CD14-positive monocyte (primary cell): ENCODE measurements around the gene EIF4E1B. TPM values are rescaled to one million over a fixed set of nuclear protein-coding genes. Genes with fewer than 3 reads are reported as not detected.

Source experiments
- DNase-seq, 3 donors: peaks; one replicate each; pipeline ENCODE4 v3.0.0-alpha.2; 2011 to 2022
- H2AFZ ChIP-seq: 2 replicates; pipeline ENCODE4 v1.6.0; 2012; ENCODE audit warnings: mild to moderate bottlenecking, low read depth, low read length, inconsistent platforms; ENCODE audit not compliant: insufficient read depth, poor library complexity, severe bottlenecking
- H3K27ac ChIP-seq, 2 donors: 1 replicate in 1 of 2; 2 replicates in 1 of 2; pipeline ENCODE4 v1.5.1; 2012 to 2013; ENCODE audit warnings: low read length in 2 of 2, control low read depth in 1 of 2, inconsistent platforms in 1 of 2, low read depth in 1 of 2, mild to moderate bottlenecking in 1 of 2
- H3K27me3 ChIP-seq, 2 donors: one replicate each; pipeline versions ENCODE4 v1.6.0 to v1.6.1; 2011 to 2013; ENCODE audit warnings: low read length in 2 of 2; ENCODE audit not compliant: control insufficient read depth in 2 of 2, insufficient read depth in 2 of 2
- H3K36me3 ChIP-seq, 2 donors: replicated peaks in 1 of 2; 1 replicate in 1 of 2; 2 replicates in 1 of 2; pipeline versions ENCODE4 v1.5.1 to v1.6.1; 2012 to 2013; ENCODE audit warnings: low read length in 2 of 2, control low read depth in 1 of 2, inconsistent platforms in 1 of 2, mild to moderate bottlenecking in 1 of 2; ENCODE audit not compliant: insufficient read depth in 2 of 2, control insufficient read depth in 1 of 2
- H3K4me1 ChIP-seq, 2 donors: 1 replicate in 1 of 2; 2 replicates in 1 of 2; pipeline versions ENCODE4 v1.5.1 to v1.6.1; 2012 to 2013; ENCODE audit warnings: low read length in 2 of 2, control low read depth in 1 of 2, inconsistent platforms in 1 of 2, mild to moderate bottlenecking in 1 of 2, moderate library complexity in 1 of 2; ENCODE audit not compliant: insufficient read depth in 2 of 2, control insufficient read depth in 1 of 2
- H3K4me2 ChIP-seq: replicated peaks from 2 replicates; pipeline ENCODE3; 2012; ENCODE audit warnings: low read length, moderate library complexity, mild to moderate bottlenecking; ENCODE audit not compliant: poor library complexity, severe bottlenecking; ENCODE audit errors: extremely low read depth
- H3K4me3 ChIP-seq, 3 experiments: fragments of 200-600 bp in 1 of 3; sonication (generic) in 1 of 3; replicated peaks in 1 of 3; 1 replicate in 2 of 3; 2 replicates in 1 of 3; pipeline ENCODE4 v1.5.1; 2011 to 2013; ENCODE audit warnings: low read length in 3 of 3, mild to moderate bottlenecking in 3 of 3, control low read depth in 2 of 3, low read depth in 2 of 3, inconsistent platforms in 1 of 3, moderate library complexity in 1 of 3
- H3K79me2 ChIP-seq: 2 replicates; pipeline ENCODE4 v1.6.0; 2012; ENCODE audit warnings: mild to moderate bottlenecking, control low read depth, inconsistent platforms, low read length, moderate library complexity; ENCODE audit not compliant: insufficient read depth
- H3K9ac ChIP-seq: 2 replicates; pipeline ENCODE4 v1.6.0; 2017; ENCODE audit warnings: low read length, mild to moderate bottlenecking; ENCODE audit not compliant: insufficient read depth, poor library complexity, severe bottlenecking
- H3K9me3 ChIP-seq, 2 donors: replicated peaks in 1 of 2; 1 replicate in 1 of 2; 2 replicates in 1 of 2; pipeline versions ENCODE4 v1.5.1 to v1.6.1; 2012 to 2013; ENCODE audit warnings: low read length in 2 of 2, control low read depth in 1 of 2; ENCODE audit not compliant: control insufficient read depth in 1 of 2, insufficient read depth in 1 of 2
- H4K20me1 ChIP-seq: 2 replicates; pipeline ENCODE4 v1.6.0; 2012; ENCODE audit warnings: mild to moderate bottlenecking, low read length, control low read depth, moderate library complexity; ENCODE audit not compliant: insufficient read depth
- H3K27ac Mint-ChIP-seq, 7 donors: one replicate each; pipeline ENCODE4 v1.8.0; 2020; ENCODE audit warnings: mild to moderate bottlenecking in 7 of 7, mixed read lengths in 7 of 7, moderate library complexity in 6 of 7, inconsistent platforms in 2 of 7
- H3K27me3 Mint-ChIP-seq, 3 donors: one replicate each; pipeline ENCODE4 v1.8.0; 2021 to 2022; ENCODE audit warnings: low read depth in 3 of 3, mild to moderate bottlenecking in 3 of 3, mixed read lengths in 3 of 3, moderate library complexity in 3 of 3, inconsistent platforms in 1 of 3
- H3K36me3 Mint-ChIP-seq, 2 donors: one replicate each; pipeline ENCODE4 v1.8.0; 2020; ENCODE audit warnings: mixed read lengths in 2 of 2, inconsistent platforms in 1 of 2, mild to moderate bottlenecking in 1 of 2
- H3K4me1 Mint-ChIP-seq: one replicate; pipeline ENCODE4 v1.8.0; 2020; ENCODE audit warnings: mild to moderate bottlenecking, mixed read lengths
- H3K4me3 Mint-ChIP-seq, 2 donors: one replicate each; pipeline ENCODE4 v1.8.0; 2020; ENCODE audit warnings: mild to moderate bottlenecking in 2 of 2, mixed read lengths in 2 of 2, moderate library complexity in 1 of 2
- H3K9me3 Mint-ChIP-seq, 7 donors: one replicate each; pipeline ENCODE4 v1.8.0; 2020 to 2022; ENCODE audit warnings: mixed read lengths in 7 of 7, mild to moderate bottlenecking in 6 of 7, moderate library complexity in 6 of 7, inconsistent platforms in 2 of 7
- CTCF ChIP-seq: fragments of 200-600 bp; IDR thresholded peaks from one replicate; pipeline ENCODE4 v1.8.0; 2022; ENCODE audit warnings: antibody characterized with exemption, mild to moderate bottlenecking
- WGBS: methylation state at CpG from one replicate; pipeline ENCODE4 v1.1.5; 2013; ENCODE audit warnings: missing lambda C conversion rate; ENCODE audit not compliant: insufficient coverage; 5-methylcytosine and 5-hydroxymethylcytosine counted together
- intact Hi-C, 2 donors: fragments of 100-400 bp; cut with micrococcal nuclease; formaldehyde crosslinking; loops; one replicate each; pipeline versions ENCODE4 v1.15.0 to v1.15.1; 2023
- polyA plus RNA-seq, 3 donors: library from polyadenylated mRNA; depleted of rRNA in 1 of 3; unstranded in 2 of 3; stranded (reverse) in 1 of 3; fragments of 300-500 nt in 2 of 3; fragments of >200 nt in 1 of 3; fragmentation: Illumina TruSeq in 2 of 3; gene quantifications; 1 replicate in 2 of 3; 2 replicates in 1 of 3; pipeline ENCODE4 v1.2.3, GENCODE V29; 2012 to 2021

EIF4E1B gene
- polyA plus RNA-seq, 3 donors, result not detected

- no peaks in the 10 kb centered on the region for H3K36me3 Mint-ChIP-seq
- H3K4me2 ChIP-seq, result no peak overlapping the region
- peaks cover 3% of the 10 kb centered on the region for H3K4me1 Mint-ChIP-seq
- H2AFZ ChIP-seq, result no peak overlapping the region
- H3K36me3 ChIP-seq, result no peaks in the 10 kb centered on the region
- H4K20me1 ChIP-seq, result no peaks in the 10 kb centered on the region
- no peak overlapping the region for H3K27ac ChIP-seq
- H3K9ac ChIP-seq, result no peak overlapping the region
- H3K4me3 Mint-ChIP-seq, result no peak overlapping the region
- H3K27ac Mint-ChIP-seq, result no peak overlapping the region
- peaks cover 0 to 4% (median 0%) of the 10 kb centered on the region in 7 donors for H3K9me3 Mint-ChIP-seq
- no peak overlapping the region for H3K4me3 ChIP-seq
- no peaks in the 10 kb centered on the region for H3K4me1 ChIP-seq
- H3K27me3 Mint-ChIP-seq, result peaks cover 57 to 65% (median 62%) of the 10 kb centered on the region in 3 donors
- no peak for TF ChIP-seq CTCF
- no peak for DNase-seq
- intact Hi-C loops, result no loop called here
- H3K9me3 ChIP-seq, result no peaks in the 10 kb centered on the region
- H3K27me3 ChIP-seq, result peaks cover 0 to 30% of the 10 kb centered on the region in 2 donors
- H3K79me2 ChIP-seq, result no peaks in the 10 kb centered on the region
- WGBS, result 86% methylated on average over 8 of the region's 10 CpGs
Observed at GRCh38 chr5:176694146-176694545, 63.7 kb downstream of the EIF4E1B start.

- H3K27me3 ChIP-seq, result peaks cover 0 to 32% of the 10 kb centered on the region in 2 donors
- H3K9ac ChIP-seq, result no peak overlapping the region
- Mint-ChIP-seq H3K27me3 (peaks cover 59 to 62% (median 61%) of the 10 kb centered on the region in 3 donors), H3K36me3 (no peaks in the 10 kb centered on the region), H3K27ac (no peak overlapping the region), H3K4me1 (peaks cover 3% of the 10 kb centered on the region), H3K9me3 (peaks cover 0 to 4% (median 0%) of the 10 kb centered on the region in 7 donors), H3K4me3 (no peak overlapping the region)
- H3K4me1 ChIP-seq, result no peaks in the 10 kb centered on the region
- no peak overlapping the region for H3K4me2 ChIP-seq
- H3K36me3 ChIP-seq, result no peaks in the 10 kb centered on the region
- WGBS, result 90% methylated on average over 5 of the region's 9 CpGs
- no peak overlapping the region for H3K27ac ChIP-seq
- intact Hi-C loops, result no loop called here
- H2AFZ ChIP-seq, result no peak overlapping the region
- H3K79me2 ChIP-seq, result no peaks in the 10 kb centered on the region
- H4K20me1 ChIP-seq, result no peaks in the 10 kb centered on the region
- H3K4me3 ChIP-seq, result no peak overlapping the region
- H3K9me3 ChIP-seq, result no peaks in the 10 kb centered on the region
- no peak for TF ChIP-seq CTCF
- DNase-seq, result no peak
Observed at GRCh38 chr5:176694631-176695030, 64.2 kb downstream of the EIF4E1B start.
